ENCODE measurements around the gene COX5B. TPM values are rescaled to one million over a fixed set of nuclear protein-coding genes. Genes with fewer than 3 reads are reported as not detected.

COX5B gene
- total RNA-seq, 4 donors from 2014 or later, result 206 to 427 (median 359) TPM

DNA sequence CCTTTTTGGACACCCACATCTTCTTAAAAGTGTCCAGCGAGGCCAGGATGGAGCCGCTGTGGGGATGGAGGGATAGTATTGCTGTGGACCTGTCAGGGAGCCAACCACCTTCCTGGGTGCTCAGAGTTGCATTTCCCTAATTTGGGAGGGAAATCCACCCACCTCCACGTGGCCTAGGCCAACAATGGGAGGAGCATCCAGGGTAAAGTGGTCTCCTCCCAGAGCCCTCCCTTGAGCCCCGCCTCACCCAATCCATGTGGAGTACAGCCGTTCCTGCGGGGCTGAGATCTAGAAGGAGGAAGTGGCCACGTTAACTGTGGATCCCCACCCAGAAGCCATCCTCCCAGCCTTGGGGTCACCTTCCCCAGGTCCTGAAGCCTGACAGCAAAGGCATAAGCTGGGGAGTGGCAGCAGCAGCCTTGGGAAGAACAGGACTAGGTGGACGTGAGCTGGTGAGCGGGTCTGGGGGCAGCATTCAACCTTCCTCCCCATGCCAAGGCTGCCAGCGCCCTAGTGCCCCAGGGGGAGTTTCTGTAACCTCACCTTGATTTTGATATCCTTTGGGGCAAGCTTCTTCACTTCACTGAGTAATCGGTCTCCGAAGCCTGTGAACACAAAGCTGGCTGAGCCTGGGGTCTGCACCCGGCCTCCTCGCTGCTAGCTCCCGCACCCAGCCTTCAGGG lies 11.2 kb downstream of the COX5B start:
- WGBS, 2 donors, result 80% methylated on average over 12 to 15 of the region's 15 CpGs
- no peak for DNase-seq (ENCODE audit: low spot score in 2 of 2)
- intact Hi-C loops (cut with DNase I; ENCODE audit: low total_unique reads), result no loop called here
- TF ChIP-seq POLR2A (IDR thresholded peaks at IDR 0.05) (no peak), CTCF (IDR thresholded peaks at IDR 0.05) (no peak)
- no peak overlapping the region for H3K4me3 ChIP-seq (ENCODE audit: low read depth, poor library complexity, severe bottlenecking)

GRCh38 chr2:97657986-97658690 lies 12.3 kb downstream of the COX5B start:
- H3K4me3 ChIP-seq (ENCODE audit: low read depth, poor library complexity, severe bottlenecking), result no peak overlapping the region
- intact Hi-C loops (cut with DNase I; ENCODE audit: low total_unique reads), result no loop called here
- no peak for TF ChIP-seq POLR2A (IDR thresholded peaks at IDR 0.05)
- TF ChIP-seq CTCF (IDR thresholded peaks at IDR 0.05), result no peak
- DNase-seq (ENCODE audit: low spot score in 2 of 2), result no peak
- WGBS, 2 donors, result 93 to 94% methylated on average over 34 to 35 of the region's 37 CpGs

DNA sequence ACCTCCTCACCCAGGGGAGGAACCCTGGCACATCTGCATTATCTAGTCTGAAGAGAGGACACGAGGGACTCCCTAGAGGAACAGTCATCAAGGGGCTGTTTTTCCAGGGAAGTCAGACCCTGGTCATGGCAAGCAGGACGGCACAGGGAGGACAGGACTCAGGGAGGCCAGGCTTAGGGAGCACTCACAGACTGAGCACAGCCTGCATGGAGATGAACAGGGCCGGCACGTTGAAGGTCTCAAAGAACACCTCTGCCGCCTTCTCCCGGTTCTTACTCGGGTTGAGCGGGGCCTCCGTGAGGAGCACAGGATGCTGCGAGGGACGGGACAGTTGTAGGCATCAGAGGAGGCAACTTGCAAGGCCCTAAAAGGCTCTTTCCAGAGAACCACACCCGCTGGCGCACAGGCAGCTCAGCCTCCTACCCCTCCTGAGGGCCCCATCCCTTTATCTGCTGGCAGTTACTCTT lies 12.9 kb downstream of the COX5B start:
- WGBS, 2 donors, result 83 to 84% methylated on average over 12 to 13 of the region's 13 CpGs

DNA sequence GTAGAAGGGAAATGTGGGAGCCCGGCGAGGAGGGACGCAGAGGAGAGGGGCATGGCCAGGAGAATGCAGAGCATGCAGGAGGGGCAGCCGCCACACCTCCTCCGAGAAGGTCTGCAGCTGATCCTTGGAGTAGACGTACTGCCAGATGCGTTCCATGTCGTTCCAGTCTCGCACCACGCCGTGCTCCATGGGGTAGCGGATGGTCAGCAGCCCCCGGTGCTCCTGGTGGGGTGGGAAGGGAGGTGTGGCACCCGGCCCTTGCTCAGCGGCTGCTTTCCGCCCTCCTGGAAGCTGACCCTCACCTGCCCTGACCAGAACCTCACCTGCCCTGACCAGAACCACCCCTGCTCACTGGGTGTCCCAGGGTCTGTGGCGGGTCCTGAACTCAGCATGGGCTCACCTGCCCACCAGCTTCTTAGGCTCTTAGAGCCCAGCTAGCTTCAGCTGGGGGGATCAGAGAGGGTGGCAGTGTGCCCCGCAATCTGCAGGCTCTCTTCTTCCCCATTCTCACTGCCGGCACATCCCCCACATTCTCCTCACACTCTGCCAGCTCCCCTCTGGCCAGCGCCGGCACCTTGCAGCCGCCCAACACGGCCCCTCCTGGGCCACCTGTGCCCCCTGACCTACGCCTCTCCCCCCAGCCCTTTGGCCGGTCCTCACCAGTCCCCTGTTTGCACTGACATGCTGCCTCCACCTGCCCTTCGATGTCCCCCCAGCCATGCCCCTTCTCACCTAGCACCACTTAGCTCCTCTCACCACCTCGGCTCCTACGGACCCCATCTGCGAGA lies 13.6 kb downstream of the COX5B start:
- intact Hi-C loops (cut with DNase I; ENCODE audit: low total_unique reads), result no loop called here
- TF ChIP-seq CTCF (IDR thresholded peaks at IDR 0.05), result no peak
- no peak for TF ChIP-seq POLR2A (IDR thresholded peaks at IDR 0.05)
- no peak for DNase-seq (ENCODE audit: low spot score in 2 of 2)
- no peak overlapping the region for H3K4me3 ChIP-seq (ENCODE audit: low read depth, poor library complexity, severe bottlenecking)
- 92 to 93% methylated on average over 26 to 28 of the region's 29 CpGs for WGBS, 2 donors

More for the DNA sequence above, 12.9 kb downstream of the COX5B start:
- DNase-seq (ENCODE audit: low spot score in 2 of 2), result no peak
- no peak overlapping the region for H3K4me3 ChIP-seq (ENCODE audit: low read depth, poor library complexity, severe bottlenecking)
- intact Hi-C loops (cut with DNase I; ENCODE audit: low total_unique reads), result no loop called here
- TF ChIP-seq POLR2A (IDR thresholded peaks at IDR 0.05) (no peak), CTCF (IDR thresholded peaks at IDR 0.05) (no peak)

DNA sequence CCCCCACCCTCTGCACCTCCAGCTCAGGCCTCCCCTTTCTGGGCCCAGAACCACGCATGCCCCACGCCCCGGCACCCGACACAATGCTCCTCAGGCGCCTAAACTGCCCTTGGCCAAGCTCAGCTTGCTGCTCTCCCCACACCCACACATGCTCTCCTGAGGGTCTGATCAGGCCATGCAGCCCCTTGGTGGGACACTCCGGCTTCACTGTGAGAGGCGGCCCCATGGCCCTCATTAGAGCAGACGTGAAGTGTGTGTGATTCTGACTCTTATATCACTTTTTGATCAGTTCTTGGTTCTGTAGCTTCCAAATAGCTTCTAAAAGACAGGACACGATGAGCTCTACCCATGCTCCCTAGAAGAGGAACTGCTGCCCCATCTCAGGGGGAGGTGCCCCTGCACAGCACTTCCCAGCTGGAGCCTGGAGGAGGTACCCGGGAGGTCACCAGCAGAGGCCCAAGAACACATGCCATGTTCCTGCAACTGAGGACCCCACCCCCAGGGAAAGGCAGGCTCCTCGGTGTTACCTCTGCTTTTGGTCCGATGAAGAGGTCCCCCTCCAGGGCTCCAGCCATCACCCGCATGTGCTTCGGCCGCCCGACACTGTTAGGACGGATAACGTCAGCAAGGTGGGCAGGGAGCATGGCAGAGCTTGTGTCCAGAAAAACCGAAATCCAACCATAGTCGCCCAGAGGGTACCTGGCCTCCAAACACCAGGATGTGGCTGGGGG lies 14.3 kb downstream of the COX5B start:
- WGBS, 2 donors, result 93 to 95% methylated on average over 20 of the region's 20 CpGs
- no peak overlapping the region for H3K4me3 ChIP-seq (ENCODE audit: low read depth, poor library complexity, severe bottlenecking)
- DNase-seq (ENCODE audit: low spot score in 2 of 2), result no peak
- intact Hi-C loops (cut with DNase I; ENCODE audit: low total_unique reads), result no loop called here
- TF ChIP-seq CTCF (IDR thresholded peaks at IDR 0.05) (no peak), POLR2A (IDR thresholded peaks at IDR 0.05) (no peak)

All from lower leg skin (tissue), 4 donors.